Sigmoid colon (tissue), 7 donors: ENCODE measurements around the gene CDH7. TPM values are rescaled to one million over a fixed set of nuclear protein-coding genes. Genes with fewer than 3 reads are reported as not detected.

Experiments
- DNase-seq: peaks from one replicate; pipeline ENCODE4 v3.0.0-alpha.2; 2019
- H3K27ac ChIP-seq, 4 donors: fragments of 200-600 bp; sonication (generic); one replicate each; pipeline ENCODE4 v1.5.1; 2016 to 2019; ENCODE audit warnings: mild to moderate bottlenecking in 1 of 4
- H3K27me3 ChIP-seq, 3 donors: fragments of 200-600 bp; sonication (generic); one replicate each; pipeline ENCODE4 v1.5.1; 2019; ENCODE audit warnings: mild to moderate bottlenecking in 1 of 3
- H3K36me3 ChIP-seq, 4 donors: fragments of 200-600 bp; sonication (generic); one replicate each; pipeline ENCODE4 v1.5.1; 2016 to 2019
- H3K4me1 ChIP-seq, 4 donors: fragments of 200-600 bp; sonication (generic); one replicate each; pipeline ENCODE4 v1.5.1; 2017 to 2019
- H3K4me3 ChIP-seq, 4 donors: fragments of 200-600 bp; sonication (generic); one replicate each; pipeline ENCODE4 v1.5.1; 2017 to 2019; ENCODE audit warnings: mild to moderate bottlenecking in 2 of 4, moderate library complexity in 1 of 4
- H3K9me3 ChIP-seq, 4 donors: fragments of 200-600 bp in 3 of 4; sonication (generic) in 3 of 4; one replicate each; pipeline versions ENCODE4 v1.5.1 to v1.6.1; 2013 to 2019
- EP300 ChIP-seq, 4 donors: sonication (generic); formaldehyde crosslinking; IDR thresholded peaks; one replicate each; pipeline ENCODE4 v1.6.1; 2017; ENCODE audit warnings: antibody characterized with exemption in 4 of 4
- POLR2A ChIP-seq, 2 donors: fragments of 450-650 bp; IDR thresholded peaks; one replicate each; pipeline ENCODE4 v1.6.1; 2016; ENCODE audit warnings: antibody characterized with exemption in 2 of 2, mild to moderate bottlenecking in 2 of 2, moderate library complexity in 2 of 2
- POLR2AphosphoS5 ChIP-seq, 4 donors: sonication (generic); formaldehyde crosslinking; IDR thresholded peaks; one replicate each; pipeline ENCODE4 v1.6.1; 2017; ENCODE audit warnings: antibody characterized with exemption in 4 of 4
- WGBS, 2 donors: extraction: QIAGEN DNeasy Blood & Tissue Kit; methylation state at CpG; one replicate each; pipeline ENCODE4 v1.1.7; 2013; 5-methylcytosine and 5-hydroxymethylcytosine counted together
- intact Hi-C: fragments of 100-400 bp; cut with DNase I; formaldehyde crosslinking; loops from one replicate; pipeline ENCODE4 v1.15.1; 2023
- polyA plus RNA-seq, 3 donors: library from polyadenylated mRNA; stranded (reverse); fragments of 200-250 nt; gene quantifications; one replicate each; pipeline ENCODE4 v1.2.3, GENCODE V29; 2013
- total RNA-seq, 4 donors: library from RNA; depleted of rRNA; stranded (reverse); fragments of >200 nt; gene quantifications; one replicate each; pipeline ENCODE4 v1.1.0, GENCODE V29; 2016
- TF ChIP-seq, protein P1 (sequence below), 4 experiments: fragments of 450-650 bp in 3 of 4; fragments of 200-600 bp in 1 of 4; IDR thresholded peaks; one replicate each; pipeline ENCODE4 v1.5.1; 2016 to 2019; ENCODE audit warnings: antibody characterized with exemption in 4 of 4, mild to moderate bottlenecking in 3 of 4, moderate library complexity in 2 of 4
- donor health status: healthy with polysubstance abuse.
- donor health status: Bipolar disorder and iron deficiency.
- donor health status: healthy.

CDH7 gene
- total and polyA plus RNA-seq, 7 donors: 0.01 TPM; not detected in 6

DNA sequence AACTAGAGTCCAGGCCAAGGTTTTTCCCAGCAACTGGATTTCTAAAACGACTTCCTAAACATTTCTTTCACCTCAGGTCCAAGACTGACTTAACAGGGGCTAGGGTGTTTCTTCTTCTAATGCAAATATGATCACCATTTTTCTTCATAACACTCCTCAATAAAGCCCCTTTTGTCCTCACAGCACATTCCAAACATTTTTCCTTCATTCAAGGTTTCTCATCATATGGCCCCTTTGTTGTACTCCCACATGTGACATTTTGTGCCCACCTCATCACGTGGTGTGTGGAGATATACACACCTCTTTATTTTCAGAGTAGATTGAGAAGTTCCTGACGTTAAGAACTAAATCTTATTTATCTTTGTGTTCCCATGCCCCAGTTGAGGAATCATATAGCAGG, 3.9 kb upstream of the CDH7 start:
- Histone ChIP-seq H3K27ac (no peak overlapping the region), H3K36me3 (no peaks in the 10 kb centered on the region), H3K9me3 (no peaks in the 10 kb centered on the region), H3K4me3 (no peak overlapping the region), H3K27me3 (peaks cover 7 to 29% (median 9%) of the 10 kb centered on the region in 3 donors), H3K4me1 (peaks cover 0 to 13% (median 8%) of the 10 kb centered on the region in 4 donors)
- 71 to 76% methylated on average over 3 of the region's 3 CpGs for WGBS, 2 donors
- intact Hi-C loops: no loop called here
- TF ChIP-seq POLR2AphosphoS5 (IDR thresholded peaks at IDR 0.05) (no peak), EP300 (IDR thresholded peaks at IDR 0.05) (no peak), POLR2A (IDR thresholded peaks at IDR 0.05) (no peak)
- TF ChIP-seq, protein P1, sequence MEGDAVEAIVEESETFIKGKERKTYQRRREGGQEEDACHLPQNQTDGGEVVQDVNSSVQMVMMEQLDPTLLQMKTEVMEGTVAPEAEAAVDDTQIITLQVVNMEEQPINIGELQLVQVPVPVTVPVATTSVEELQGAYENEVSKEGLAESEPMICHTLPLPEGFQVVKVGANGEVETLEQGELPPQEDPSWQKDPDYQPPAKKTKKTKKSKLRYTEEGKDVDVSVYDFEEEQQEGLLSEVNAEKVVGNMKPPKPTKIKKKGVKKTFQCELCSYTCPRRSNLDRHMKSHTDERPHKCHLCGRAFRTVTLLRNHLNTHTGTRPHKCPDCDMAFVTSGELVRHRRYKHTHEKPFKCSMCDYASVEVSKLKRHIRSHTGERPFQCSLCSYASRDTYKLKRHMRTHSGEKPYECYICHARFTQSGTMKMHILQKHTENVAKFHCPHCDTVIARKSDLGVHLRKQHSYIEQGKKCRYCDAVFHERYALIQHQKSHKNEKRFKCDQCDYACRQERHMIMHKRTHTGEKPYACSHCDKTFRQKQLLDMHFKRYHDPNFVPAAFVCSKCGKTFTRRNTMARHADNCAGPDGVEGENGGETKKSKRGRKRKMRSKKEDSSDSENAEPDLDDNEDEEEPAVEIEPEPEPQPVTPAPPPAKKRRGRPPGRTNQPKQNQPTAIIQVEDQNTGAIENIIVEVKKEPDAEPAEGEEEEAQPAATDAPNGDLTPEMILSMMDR (IDR thresholded peaks at IDR 0.05): no peak
- DNase-seq: no peak

DNA sequence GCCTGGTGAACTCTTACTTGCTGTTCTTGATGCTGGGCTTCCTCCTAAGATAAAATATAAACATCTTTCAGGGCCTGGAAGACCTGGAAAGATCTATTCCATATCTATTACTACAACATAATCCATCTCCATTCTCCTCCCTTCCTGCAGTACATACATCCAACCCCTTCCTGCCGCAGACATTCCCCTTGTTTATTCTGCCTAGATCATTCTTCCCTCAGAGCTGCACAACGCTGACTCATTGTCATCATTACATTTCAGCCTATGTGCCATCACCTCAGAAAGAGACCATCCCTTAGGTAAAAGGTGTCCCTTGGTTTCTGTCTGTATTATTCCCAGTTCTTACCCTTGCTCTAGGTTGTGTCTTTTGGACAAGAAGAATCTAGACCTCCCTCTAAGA, 2.5 kb upstream of the CDH7 start:
- no peak for DNase-seq
- H3K36me3 ChIP-seq: no peaks in the 10 kb centered on the region
- peaks cover 7 to 36% (median 9%) of the 10 kb centered on the region in 3 donors for H3K27me3 ChIP-seq
- H3K27ac ChIP-seq: no peak overlapping the region
- TF ChIP-seq POLR2A (IDR thresholded peaks at IDR 0.05) (no peak), POLR2AphosphoS5 (IDR thresholded peaks at IDR 0.05) (no peak), EP300 (IDR thresholded peaks at IDR 0.05) (no peak)
- TF ChIP-seq, protein P1 (IDR thresholded peaks at IDR 0.05): no peak
- intact Hi-C loops: no loop called here
- WGBS, 2 donors: 74 to 86% methylated on average over 2 of the region's 2 CpGs
- H3K4me3 ChIP-seq: no peak overlapping the region
- peaks cover 0 to 13% (median 8%) of the 10 kb centered on the region in 4 donors for H3K4me1 ChIP-seq
- H3K9me3 ChIP-seq: no peaks in the 10 kb centered on the region

DNA sequence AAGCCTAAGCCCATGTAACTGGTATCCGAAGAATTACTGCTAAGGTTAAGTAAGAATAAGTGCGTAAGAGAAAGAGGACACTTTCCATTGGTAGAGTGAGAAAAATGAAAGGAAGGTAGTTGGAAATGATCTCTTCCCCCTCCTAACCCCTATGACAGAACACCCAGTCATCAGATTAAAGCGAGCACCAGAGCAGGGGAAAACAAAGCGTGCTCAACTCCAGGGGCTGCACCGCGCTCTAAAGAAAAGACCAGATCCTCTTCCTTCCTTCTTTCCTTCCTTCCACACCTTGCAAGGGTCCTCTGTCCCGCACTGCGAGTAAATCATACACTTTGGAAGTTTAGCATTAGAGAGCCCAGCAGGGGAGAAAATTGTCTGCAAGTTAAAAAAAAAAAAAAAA, 971 bp upstream of the CDH7 start:
- peaks cover 0 to 13% (median 8%) of the 10 kb centered on the region in 4 donors for H3K4me1 ChIP-seq
- H3K36me3 ChIP-seq: no peaks in the 10 kb centered on the region
- H3K4me3 ChIP-seq: no peak overlapping the region
- H3K9me3 ChIP-seq: no peaks in the 10 kb centered on the region
- no peak for DNase-seq
- TF ChIP-seq EP300 (IDR thresholded peaks at IDR 0.05) (no peak), POLR2AphosphoS5 (IDR thresholded peaks at IDR 0.05) (no peak), POLR2A (IDR thresholded peaks at IDR 0.05) (no peak)
- TF ChIP-seq, protein P1 (IDR thresholded peaks at IDR 0.05): no peak
- 16 to 26% methylated on average over 8 of the region's 8 CpGs for WGBS, 2 donors
- intact Hi-C loops: no loop called here
- H3K27me3 ChIP-seq: peaks cover 7 to 36% (median 9%) of the 10 kb centered on the region in 3 donors
- no peak overlapping the region for H3K27ac ChIP-seq

DNA sequence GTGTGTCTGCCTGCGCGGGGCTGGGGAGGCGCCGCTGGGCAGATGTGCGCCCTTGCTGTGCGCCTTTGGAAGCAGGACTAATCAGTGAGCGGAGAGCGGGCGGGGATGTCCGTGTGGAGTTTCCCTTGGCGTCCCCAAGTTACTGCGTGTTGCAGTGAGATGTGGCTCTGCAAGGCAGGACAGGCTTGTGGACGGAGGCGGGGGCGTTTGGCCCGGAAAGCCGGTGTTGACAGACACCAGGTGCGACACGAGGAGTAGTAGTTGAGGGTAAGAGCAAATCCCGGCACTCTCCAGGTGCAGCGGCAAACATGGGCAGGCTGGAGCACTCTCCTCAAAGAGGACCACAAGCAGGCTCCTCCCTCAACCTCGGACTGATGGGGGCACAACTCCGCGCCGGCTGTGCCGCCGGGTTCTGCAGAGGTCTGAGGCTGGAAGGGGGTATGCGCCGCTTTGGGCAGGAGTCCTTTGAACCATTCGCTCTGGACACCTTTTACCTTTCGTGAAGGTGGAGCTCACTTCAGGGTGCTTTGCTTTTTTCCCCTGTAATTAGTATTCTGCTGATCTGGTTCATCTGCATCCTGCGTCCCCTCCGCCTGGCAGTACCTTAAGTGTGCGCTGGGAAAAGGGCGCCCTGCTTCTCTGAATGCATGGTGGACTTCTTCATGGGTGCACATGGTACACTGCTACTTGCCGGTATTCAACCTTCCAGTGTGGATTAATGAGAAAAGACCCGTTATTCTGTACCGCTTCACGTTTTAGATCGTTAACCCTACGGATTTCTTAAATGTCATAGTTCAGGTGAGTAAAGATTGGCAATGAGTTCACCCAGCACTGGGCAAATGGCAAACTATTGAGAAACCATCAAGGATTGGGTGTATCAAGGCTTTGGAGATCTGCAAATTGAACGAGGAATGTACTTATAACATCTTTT, 608 bp downstream of the CDH7 start:
- peaks cover 7 to 36% (median 9%) of the 10 kb centered on the region in 3 donors for H3K27me3 ChIP-seq
- no peak overlapping the region for H3K27ac ChIP-seq
- no peak for DNase-seq
- intact Hi-C loops: no loop called here
- no peaks in the 10 kb centered on the region for H3K36me3 ChIP-seq
- H3K4me1 ChIP-seq: peaks cover 0 to 13% (median 8%) of the 10 kb centered on the region in 4 donors
- peak overlapping the region in 3 of 4 donors; percentile 27 to 47 (median 32) for H3K4me3 ChIP-seq
- TF ChIP-seq, protein P1 (IDR thresholded peaks at IDR 0.05): no peak
- 13 to 14% methylated on average over 42 of the region's 42 CpGs for WGBS, 2 donors
- no peaks in the 10 kb centered on the region for H3K9me3 ChIP-seq
